A549 (cell line): ENCODE data around the gene PPTC7. TPM values are rescaled to one million over a fixed set of nuclear protein-coding genes. Genes with fewer than 3 reads are reported as not detected.

ENCODE experiments used
- ATAC-seq, 2 experiments: fragments of 200-7000 bp in 1 of 2; fragments of >200 bp in 1 of 2; cut with Nextera tagmentation in 1 of 2; cut with Tn5 transposase in 1 of 2; 3 replicates each; pipeline versions ENCODE4 v1.8.0 to v1.9.1; 2018 to 2020; ENCODE audit warnings: mild to moderate bottlenecking in 1 of 2, moderate library complexity in 1 of 2
- CTCF ChIA-PET: fragments of 300-600 bp; sonication (Branson Sonifier 250); formaldehyde crosslinking; extraction: SDS; loops from one replicate; lab custom pipeline; 2021; ENCODE audit warnings: antibody characterized with exemption, inconsistent platforms; lab: Yijun Ruan, JAX
- POLR2A ChIA-PET: fragments of 350-600 bp; formaldehyde crosslinking; extraction: SDS; loops from one replicate; lab custom pipeline; 2021; ENCODE audit warnings: antibody characterized with exemption, inconsistent platforms; lab: Yijun Ruan, JAX
- DNase-seq, 2 experiments: peaks; one replicate each; pipeline versions ENCODE4 v3.0.0 to v3.0.0-alpha.2; 2011 to 2016; ENCODE audit warnings: low read depth in 1 of 2, low spot score in 1 of 2
- FAIRE-seq: peaks from 2 replicates; lab custom pipeline; 2011; peaks lifted over from hg19 to GRCh38; lab: Jason Lieb, UNC
- H3K27ac ChIP-seq, 2 experiments: fragments of >200 bp; sonication (Bioruptor Twin); formaldehyde crosslinking; 3 replicates each; pipeline ENCODE4 v1.5.1; 2016 to 2017
- H3K4me1 ChIP-seq: fragments of >200 bp; sonication (Bioruptor Twin); formaldehyde crosslinking; 3 replicates; pipeline ENCODE4 v1.6.1; 2016
- H3K4me2 ChIP-seq: fragments of >200 bp; sonication (Bioruptor Twin); formaldehyde crosslinking; 3 replicates; pipeline ENCODE4 v1.6.1; 2016
- H3K4me3 ChIP-seq: fragments of >200 bp; sonication (Bioruptor Twin); formaldehyde crosslinking; 3 replicates; pipeline ENCODE4 v1.5.1; 2016
- H3K9me3 ChIP-seq: fragments of >200 bp; sonication (Bioruptor Twin); formaldehyde crosslinking; 3 replicates; pipeline ENCODE4 v1.6.1; 2016
- BHLHE40 ChIP-seq: IDR thresholded peaks from 2 replicates; pipeline ENCODE4 v1.6.1; 2012; ENCODE audit warnings: low read depth, low read length, inconsistent platforms
- CBX2 ChIP-seq: fragments of 200-600 bp; sonication (generic); IDR thresholded peaks from 2 replicates; pipeline ENCODE4 v1.6.1; 2016; ENCODE audit warnings: low read depth, mild to moderate bottlenecking, borderline replicate concordance
- CBX8 ChIP-seq: fragments of 200-600 bp; sonication (generic); IDR thresholded peaks from 2 replicates; pipeline ENCODE4 v1.6.1; 2016
- CEBPB ChIP-seq, 2 experiments: fragments of >200 bp in 1 of 2; sonication (Bioruptor Twin) in 1 of 2; formaldehyde crosslinking in 1 of 2; IDR thresholded peaks; 2 replicates each; pipeline ENCODE4 v1.6.1; 2012 to 2016
- EHF ChIP-seq: fragments of 250-450 bp; sonication (Bioruptor Pico); IDR thresholded peaks from 2 replicates; pipeline ENCODE4 v1.5.0; 2020; ENCODE audit warnings: mild to moderate bottlenecking
- FOSB ChIP-seq: fragments of 250-450 bp; sonication (Bioruptor Pico); IDR thresholded peaks from 2 replicates; pipeline ENCODE4 v1.5.0; 2020; ENCODE audit warnings: mild to moderate bottlenecking, moderate library complexity
- FOSL2 ChIP-seq, 2 experiments: fragments of 450-650 bp in 1 of 2; fragments of >200 bp in 1 of 2; sonication (Bioruptor Twin) in 1 of 2; formaldehyde crosslinking; IDR thresholded peaks; 2 replicates each; pipeline versions ENCODE4 v1.5.0 to v1.6.1; 2016 to 2020; ENCODE audit warnings: mild to moderate bottlenecking in 1 of 2, moderate library complexity in 1 of 2
- FOXS1 ChIP-seq: fragments of 250-450 bp; sonication (Bioruptor Pico); IDR thresholded peaks from 2 replicates; pipeline ENCODE4 v1.5.0; 2020; ENCODE audit warnings: mild to moderate bottlenecking, moderate library complexity
- GATA3 ChIP-seq: IDR thresholded peaks from 2 replicates; pipeline ENCODE4 v1.6.1; 2012; ENCODE audit warnings: borderline replicate concordance
- HDAC2 ChIP-seq: fragments of 200-600 bp; sonication (generic); IDR thresholded peaks from 2 replicates; pipeline ENCODE4 v1.6.1; 2016
- HEYL ChIP-seq: fragments of 250-450 bp; sonication (Bioruptor Pico); IDR thresholded peaks from 2 replicates; pipeline ENCODE4 v1.8.0; 2021; ENCODE audit warnings: mild to moderate bottlenecking, moderate library complexity
- HOXA7 ChIP-seq: fragments of 250-450 bp; sonication (Bioruptor Pico); IDR thresholded peaks from 2 replicates; pipeline ENCODE4 v1.5.0; 2020; ENCODE audit warnings: mild to moderate bottlenecking, moderate library complexity
- HOXB13 ChIP-seq: fragments of 250-450 bp; sonication (Bioruptor Pico); IDR thresholded peaks from 2 replicates; pipeline ENCODE4 v1.5.0; 2020; ENCODE audit warnings: low read depth, mild to moderate bottlenecking, moderate library complexity
- JUN ChIP-seq, 2 experiments: fragments of >200 bp; sonication (Bioruptor Twin); formaldehyde crosslinking; IDR thresholded peaks; 2 replicates in 1 of 2; 3 replicates in 1 of 2; pipeline ENCODE4 v1.6.1; 2016 to 2017
- JUNB ChIP-seq: fragments of >200 bp; sonication (Bioruptor Twin); formaldehyde crosslinking; IDR thresholded peaks from 2 replicates; pipeline ENCODE4 v1.6.1; 2016
- KDM5A ChIP-seq: fragments of 200-600 bp; sonication (generic); IDR thresholded peaks from 2 replicates; pipeline ENCODE4 v1.6.1; 2016; ENCODE audit warnings: antibody characterized with exemption, mild to moderate bottlenecking
- MYC ChIP-seq: IDR thresholded peaks from 2 replicates; pipeline ENCODE4 v1.6.1; 2012; ENCODE audit warnings: mild to moderate bottlenecking, inconsistent platforms, low read length, improper control_type of control experiment, borderline replicate concordance
- NFE2L2 ChIP-seq: fragments of 150-350 bp; conservative IDR thresholded peaks from 2 replicates; pipeline ENCODE4 v1.6.1; 2014; ENCODE audit warnings: low read length
- NPAS2 ChIP-seq: fragments of 250-450 bp; sonication (Bioruptor Pico); IDR thresholded peaks from 2 replicates; pipeline ENCODE4 v1.8.0; 2022; ENCODE audit warnings: mild to moderate bottlenecking, moderate library complexity, borderline replicate concordance
- POLR2AphosphoS2 ChIP-seq: conservative IDR thresholded peaks from 2 replicates; pipeline ENCODE4 v1.6.1; 2012; ENCODE audit warnings: low read length, improper control_type of control experiment, inconsistent platforms
- RAD21 ChIP-seq, 2 experiments: fragments of >200 bp in 1 of 2; sonication (Bioruptor Twin) in 1 of 2; formaldehyde crosslinking in 1 of 2; IDR thresholded peaks in 1 of 2; conservative IDR thresholded peaks in 1 of 2; 2 replicates in 1 of 2; 3 replicates in 1 of 2; pipeline ENCODE4 v1.6.1; 2012 to 2018; ENCODE audit warnings: inconsistent platforms in 1 of 2
- RARB ChIP-seq: fragments of 250-450 bp; sonication (Bioruptor Pico); IDR thresholded peaks from 2 replicates; pipeline ENCODE4 v1.8.0; 2021; ENCODE audit warnings: mild to moderate bottlenecking, moderate library complexity
- RFX5 ChIP-seq: fragments of 450-650 bp; IDR thresholded peaks from 2 replicates; pipeline ENCODE4 v1.7.1; 2014; ENCODE audit warnings: antibody characterized with exemption, mild to moderate bottlenecking, moderate library complexity
- RNF2 ChIP-seq: fragments of 200-600 bp; sonication (generic); IDR thresholded peaks from 2 replicates; pipeline ENCODE4 v1.6.1; 2016; ENCODE audit warnings: low read depth, mild to moderate bottlenecking, antibody characterized with exemption, moderate library complexity, borderline replicate concordance
- SMC3 ChIP-seq: fragments of >200 bp; sonication (Bioruptor Twin); formaldehyde crosslinking; IDR thresholded peaks from 3 replicates; pipeline ENCODE4 v1.6.1; 2018; ENCODE audit warnings: inconsistent platforms
- TP53 ChIP-seq: fragments of 250-450 bp; sonication (Bioruptor Pico); IDR thresholded peaks from 2 replicates; pipeline ENCODE4 v1.5.0; 2021; ENCODE audit warnings: mild to moderate bottlenecking, moderate library complexity
- ZC3H11A ChIP-seq: fragments of 450-650 bp; IDR thresholded peaks from 2 replicates; pipeline ENCODE4 v1.6.1; 2014; ENCODE audit warnings: antibody characterized with exemption, mild to moderate bottlenecking
- ZFP36 ChIP-seq: fragments of 450-650 bp; IDR thresholded peaks from 2 replicates; pipeline ENCODE4 v1.6.1; 2014; ENCODE audit warnings: borderline replicate concordance; ENCODE audit not compliant: partially characterized antibody
- WGBS: methylation state at CpG from one replicate; pipeline ENCODE4 v1.1.6; 2017; ENCODE audit errors: missing lambda C conversion rate; 5-methylcytosine and 5-hydroxymethylcytosine counted together
- polyA plus RNA-seq, 4 experiments: library from polyadenylated mRNA; depleted of rRNA in 3 of 4; stranded (reverse); fragments of >200 nt; fragmentation: RNase III in 1 of 4; extraction: RNeasy Plus Mini Kit Qiagen cat#74134 plus additional on column Dnase treatment in 1 of 4; gene quantifications; 2 replicates in 3 of 4; 3 replicates in 1 of 4; pipeline ENCODE4 v1.2.3, GENCODE V29; 2011 to 2017
- TF ChIP-seq, protein P1 (sequence below): fragments of 450-650 bp; IDR thresholded peaks from 2 replicates; pipeline ENCODE4 v1.6.1; 2014; ENCODE audit warnings: antibody characterized with exemption

The PPTC7 gene
- polyA plus RNA-seq, 2 of the 4 experiments (the other 2 are of a cell fraction), result 15.1 to 30.3 TPM

- Histone ChIP-seq H3K27ac (no peak overlapping the region), H3K4me1 (peaks cover 3% of the 10 kb centered on the region; the same call in 2 of the 3 replicates), H3K9me3 (no peaks in the 10 kb centered on the region), H3K4me2 (no peak overlapping the region), H3K4me3 (no peak overlapping the region)
- peak; percentile 30 to 47; a peak in 2 of 6 replicates for ATAC-seq
- no peak for FAIRE-seq
- 87% methylated on average over 5 of the region's 5 CpGs for WGBS
- DNase-seq, result no peak
- TF ChIP-seq KDM5A, result no peak
- no peak for TF ChIP-seq GATA3
- TF ChIP-seq TP53 (CRISPR knock-in tag), result no peak
- TF ChIP-seq BHLHE40, result no peak
- TF ChIP-seq RFX5, result no peak
- no peak for TF ChIP-seq RNF2
- TF ChIP-seq ZC3H11A, result no peak
- TF ChIP-seq ZFP36, result no peak
- no peak for TF ChIP-seq HOXA7 (CRISPR knock-in tag)
- no peak for TF ChIP-seq EHF (CRISPR knock-in tag)
- no peak for TF ChIP-seq NPAS2 (CRISPR knock-in tag)
- TF ChIP-seq RAD21 (conservative IDR thresholded peaks at IDR 0.05 in 1 of 2, IDR thresholded peaks at IDR 0.05 in 1 of 2), result no peak
- no peak for TF ChIP-seq JUNB
- TF ChIP-seq MYC, result no peak
- no peak for TF ChIP-seq FOSB
- TF ChIP-seq CBX8, result no peak
- no peak for TF ChIP-seq CBX2
- no peak for TF ChIP-seq POLR2AphosphoS2
- ChIA-PET POLR2A (no interaction called here), CTCF (interaction anchor here (0.6 to 2.4 kb wide), 10 partner anchors 10 to 70 kb away, joined by 3 to 14 read pairs (median 4); partner anchors contain the start of gene FAM216A)
Measured at GRCh38 chr12:110538869-110539622, 44.1 kb downstream of the PPTC7 start.

DNA sequence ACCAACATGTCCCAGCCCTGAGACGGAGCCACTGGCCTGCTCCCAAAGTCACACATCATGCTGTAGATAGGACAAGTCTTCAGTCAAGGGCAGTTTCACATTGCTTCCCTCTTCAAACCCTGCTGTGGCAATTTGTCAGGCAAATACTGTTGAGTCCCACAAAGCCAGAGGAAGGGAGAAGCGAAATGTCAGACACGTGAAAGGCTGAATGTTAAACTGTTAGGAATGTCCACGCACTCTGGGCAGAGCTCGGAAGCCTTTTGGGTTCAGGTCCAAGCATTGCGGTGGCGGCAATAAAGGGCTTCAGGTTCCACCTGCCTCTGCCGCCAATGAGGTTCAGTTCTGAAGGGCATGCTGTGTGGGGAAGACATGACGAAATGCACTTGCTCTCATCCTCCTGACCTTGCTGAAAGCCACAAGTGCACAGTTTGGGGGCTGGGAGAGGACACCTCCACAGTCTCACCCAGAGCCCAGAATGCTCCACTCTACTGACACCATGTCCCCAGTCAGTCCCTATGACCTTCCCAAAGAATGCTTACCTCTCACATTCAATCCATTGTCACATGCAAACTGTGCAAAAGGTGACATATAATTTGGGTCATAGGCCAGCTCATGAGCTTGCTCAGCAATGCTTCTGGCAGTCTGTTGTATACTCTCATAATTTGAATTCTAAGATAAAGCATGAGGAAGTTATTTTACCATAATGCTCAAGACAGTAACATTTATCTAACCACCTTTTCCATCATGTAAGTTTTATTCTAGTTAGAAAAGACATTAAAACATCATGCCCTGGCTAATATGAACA lies 45.3 kb downstream of the PPTC7 start:
- no peak for DNase-seq

More for the DNA sequence above, 45.3 kb downstream of the PPTC7 start:
- peaks cover 10% of the 10 kb centered on the region for H3K4me1 ChIP-seq
- H3K9me3 ChIP-seq, result no peaks in the 10 kb centered on the region
- H3K4me2 ChIP-seq, result no peak overlapping the region
- ChIA-PET CTCF (interaction anchor here (1.1 to 2.4 kb wide), 6 partner anchors 10 to 69 kb away, joined by 3 to 14 read pairs (median 4); partner anchors contain the start of gene FAM216A), POLR2A (no interaction called here)
- H3K4me3 ChIP-seq, result no peak overlapping the region
- no peak for TF ChIP-seq HEYL (CRISPR knock-in tag)
- TF ChIP-seq POLR2AphosphoS2, result no peak
- TF ChIP-seq, protein P1, sequence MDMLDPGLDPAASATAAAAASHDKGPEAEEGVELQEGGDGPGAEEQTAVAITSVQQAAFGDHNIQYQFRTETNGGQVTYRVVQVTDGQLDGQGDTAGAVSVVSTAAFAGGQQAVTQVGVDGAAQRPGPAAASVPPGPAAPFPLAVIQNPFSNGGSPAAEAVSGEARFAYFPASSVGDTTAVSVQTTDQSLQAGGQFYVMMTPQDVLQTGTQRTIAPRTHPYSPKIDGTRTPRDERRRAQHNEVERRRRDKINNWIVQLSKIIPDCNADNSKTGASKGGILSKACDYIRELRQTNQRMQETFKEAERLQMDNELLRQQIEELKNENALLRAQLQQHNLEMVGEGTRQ, result no peak
- no peak for TF ChIP-seq CBX2
- no peak for TF ChIP-seq ZC3H11A
- no peak for TF ChIP-seq KDM5A
- no peak for TF ChIP-seq TP53 (CRISPR knock-in tag)
- no peak for TF ChIP-seq SMC3
- no peak for TF ChIP-seq RFX5
- no peak for TF ChIP-seq RARB (CRISPR knock-in tag)
- no peak for TF ChIP-seq NFE2L2
- no peak for TF ChIP-seq FOSL2 (IDR thresholded peaks at IDR 0.05)
- TF ChIP-seq FOSL2 (CRISPR knock-in tag; IDR thresholded peaks at IDR 0.05), result no peak
- no peak for TF ChIP-seq FOXS1 (CRISPR knock-in tag)
- TF ChIP-seq CEBPB (IDR thresholded peaks at IDR 0.05), result no peak
- no peak for TF ChIP-seq HOXB13 (CRISPR knock-in tag)
- TF ChIP-seq JUN (IDR thresholded peaks at IDR 0.05), result no peak
- TF ChIP-seq HDAC2, result no peak
- no peak for ATAC-seq
- WGBS, result 91% methylated on average over 9 of the region's 9 CpGs
- no peak for FAIRE-seq
- H3K27ac ChIP-seq, result no peak overlapping the region
